ENCODE data around the gene KCTD7. TPM values are rescaled to one million over a fixed set of nuclear protein-coding genes. Genes with fewer than 3 reads are reported as not detected.
"Not testable (repeated sequence)": the region's sequence is repeated elsewhere in the genome, so short reads cannot be mapped to it uniquely, and the experiment has no call there.

The KCTD7 gene
- total RNA-seq, 4 donors from 2014 or later = 13.7 to 27.9 (median 18.3) TPM

- H3K27ac ChIP-seq = no peak overlapping the region
- H3K36me3 ChIP-seq = peaks cover 0 to 17% of the 10 kb centered on the region in 2 donors
- no peaks in the 10 kb centered on the region for H3K9me3 ChIP-seq
- no peak for ATAC-seq
- H3K4me3 ChIP-seq = no peak overlapping the region
- peaks cover 0 to 11% (median 0%) of the 10 kb centered on the region in 3 donors for H3K4me1 ChIP-seq
- no peak for TF ChIP-seq EP300 (IDR thresholded peaks at IDR 0.05)
- no peak for TF ChIP-seq POLR2AphosphoS5 (IDR thresholded peaks at IDR 0.05)
- TF ChIP-seq POLR2A (IDR thresholded peaks at IDR 0.05) = no peak
- no peak for TF ChIP-seq CTCF (IDR thresholded peaks at IDR 0.05)
- no peaks in the 10 kb centered on the region for H3K27me3 ChIP-seq
- 50 to 92% methylated on average over 1 to 2 of the region's 7 CpGs for WGBS, 2 donors (ENCODE audit: low coverage in 1 of 2)
Measured at GRCh38 chr7:66668677-66669076, 40.0 kb downstream of the KCTD7 start.

GRCh38 chr7:66669088-66669487, 40.4 kb downstream of the KCTD7 start:
- Histone ChIP-seq H3K9me3 (no peaks in the 10 kb centered on the region), H3K4me3 (no peak overlapping the region), H3K36me3 (peaks cover 0 to 17% of the 10 kb centered on the region in 2 donors), H3K27me3 (no peaks in the 10 kb centered on the region), H3K4me1 (peaks cover 0 to 11% (median 0%) of the 10 kb centered on the region in 3 donors), H3K27ac (no peak overlapping the region)
- 82% methylated on average over 4 of the region's 7 CpGs; no CpG with 5 or more reads in 1 of the 2 donors for WGBS, 2 donors (ENCODE audit: low coverage in 1 of 2)
- TF ChIP-seq CTCF (IDR thresholded peaks at IDR 0.05) = no peak
- no peak for TF ChIP-seq POLR2A (IDR thresholded peaks at IDR 0.05)
- no peak for TF ChIP-seq EP300 (IDR thresholded peaks at IDR 0.05)
- TF ChIP-seq POLR2AphosphoS5 (IDR thresholded peaks at IDR 0.05) = no peak
- ATAC-seq = no peak

- TF ChIP-seq POLR2A (IDR thresholded peaks at IDR 0.05) = no peak
- no peak for TF ChIP-seq POLR2AphosphoS5 (IDR thresholded peaks at IDR 0.05)
- no peak for TF ChIP-seq CTCF (IDR thresholded peaks at IDR 0.05)
- WGBS, 2 donors (ENCODE audit: low coverage in 1 of 2) = 82 to 87% methylated on average over 5 of the region's 5 CpGs
- ATAC-seq = no peak
- Histone ChIP-seq H3K27me3 (no peaks in the 10 kb centered on the region), H3K36me3 (peaks cover 0 to 17% of the 10 kb centered on the region in 2 donors), H3K9me3 (no peaks in the 10 kb centered on the region), H3K27ac (no peak overlapping the region), H3K4me3 (no peak overlapping the region), H3K4me1 (peaks cover 0 to 8% (median 0%) of the 10 kb centered on the region in 3 donors)
Measured at GRCh38 chr7:66669496-66669895, 40.8 kb downstream of the KCTD7 start.

- Histone ChIP-seq H3K36me3 (peaks cover 0 to 17% of the 10 kb centered on the region in 2 donors), H3K4me1 (peaks cover 0 to 5% (median 0%) of the 10 kb centered on the region in 3 donors), H3K9me3 (no peaks in the 10 kb centered on the region), H3K27me3 (no peaks in the 10 kb centered on the region), H3K27ac (no peak overlapping the region), H3K4me3 (no peak overlapping the region)
- WGBS, 2 donors (ENCODE audit: low coverage in 1 of 2) = 100% methylated on average over 3 of the region's 3 CpGs; no CpG with 5 or more reads in 1 of the 2 donors
- TF ChIP-seq POLR2A (IDR thresholded peaks at IDR 0.05) = no peak
- no peak for TF ChIP-seq POLR2AphosphoS5 (IDR thresholded peaks at IDR 0.05)
- TF ChIP-seq EP300 (IDR thresholded peaks at IDR 0.05) = no peak
- TF ChIP-seq CTCF (IDR thresholded peaks at IDR 0.05) = no peak
- no peak for ATAC-seq
Measured at GRCh38 chr7:66671034-66671433, 42.4 kb downstream of the KCTD7 start.

- not testable (repeated sequence) for H3K9me3 ChIP-seq, H3K27me3 ChIP-seq, H3K27ac ChIP-seq, ATAC-seq, H3K4me1 ChIP-seq, H3K4me3 ChIP-seq
- H3K36me3 ChIP-seq = peaks cover 0 to 17% of the 10 kb centered on the region in 2 donors
- 82% methylated on average over 2 of the region's 2 CpGs; no CpG with 5 or more reads in 1 of the 2 donors for WGBS, 2 donors (ENCODE audit: low coverage in 1 of 2)
Measured at GRCh38 chr7:66671486-66671885, 42.8 kb downstream of the KCTD7 start.

- not testable (repeated sequence) for H3K4me1 ChIP-seq, H3K27me3 ChIP-seq, H3K4me3 ChIP-seq, H3K9me3 ChIP-seq, ATAC-seq, H3K27ac ChIP-seq
- peaks cover 0 to 17% of the 10 kb centered on the region in 2 donors for H3K36me3 ChIP-seq
- WGBS, 2 donors (ENCODE audit: low coverage in 1 of 2) = no CpG with 5 or more reads among the region's 5 CpGs
Measured at GRCh38 chr7:66672432-66673123, 43.9 kb downstream of the KCTD7 start.

- H3K9me3 ChIP-seq, H3K4me3 ChIP-seq, H3K27ac ChIP-seq, H3K4me1 ChIP-seq, ATAC-seq, H3K27me3 ChIP-seq: not testable (repeated sequence)
- H3K36me3 ChIP-seq = peaks cover 0 to 17% of the 10 kb centered on the region in 2 donors
- 69 to 100% methylated on average over 1 to 3 of the region's 7 CpGs for WGBS, 2 donors (ENCODE audit: low coverage in 1 of 2)
Measured at GRCh38 chr7:66673124-66673640, 44.5 kb downstream of the KCTD7 start.

Measured in gastroesophageal sphincter (tissue), 4 donors.